Measurements from ENCODE around the gene SLC35F3. TPM values are rescaled to one million over a fixed set of nuclear protein-coding genes. Genes with fewer than 3 reads are reported as not detected.

The SLC35F3 gene
- total and polyA plus RNA-seq, 4 donors: 0.01 to 0.37 (median 0.08) TPM; not detected in 1

DNA sequence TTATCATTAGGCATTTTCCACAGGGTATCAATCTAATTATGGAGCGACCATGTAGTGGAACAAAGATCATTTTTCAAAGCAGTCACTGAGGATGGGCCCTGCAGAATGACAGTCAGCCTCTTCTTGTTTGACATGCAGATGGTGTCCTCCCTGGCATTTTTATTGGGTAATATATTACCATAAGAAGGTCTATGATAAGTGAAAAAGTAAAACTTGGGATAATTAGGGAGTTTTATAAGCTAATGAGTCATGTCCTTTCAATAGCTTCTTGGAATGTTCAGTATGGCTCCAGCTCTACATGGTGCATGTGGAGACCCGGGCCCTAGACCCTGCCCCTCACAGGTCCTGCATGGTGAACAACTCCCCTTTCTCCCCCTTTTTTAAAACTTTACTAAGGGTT lies 236.5 kb downstream of the SLC35F3 start:
- DNase-seq (ENCODE audit: low spot score): no peak
- TF ChIP-seq SP1 (IDR thresholded peaks at IDR 0.05): no peak
- no peak for TF ChIP-seq FOXA1 (IDR thresholded peaks at IDR 0.05)
- TF ChIP-seq NR2F2 (IDR thresholded peaks at IDR 0.05): no peak
- TF ChIP-seq, protein P1, sequence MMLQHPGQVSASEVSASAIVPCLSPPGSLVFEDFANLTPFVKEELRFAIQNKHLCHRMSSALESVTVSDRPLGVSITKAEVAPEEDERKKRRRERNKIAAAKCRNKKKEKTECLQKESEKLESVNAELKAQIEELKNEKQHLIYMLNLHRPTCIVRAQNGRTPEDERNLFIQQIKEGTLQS (IDR thresholded peaks at IDR 0.05): no peak
- no peak for TF ChIP-seq TAF1 (conservative IDR thresholded peaks at IDR 0.05)
- TF ChIP-seq EGR1 (IDR thresholded peaks at IDR 0.05; ENCODE audit: low read depth in 2 of 2): no peak
- TF ChIP-seq HNF4A (conservative IDR thresholded peaks at IDR 0.05): no peak
- TF ChIP-seq, protein P2, sequence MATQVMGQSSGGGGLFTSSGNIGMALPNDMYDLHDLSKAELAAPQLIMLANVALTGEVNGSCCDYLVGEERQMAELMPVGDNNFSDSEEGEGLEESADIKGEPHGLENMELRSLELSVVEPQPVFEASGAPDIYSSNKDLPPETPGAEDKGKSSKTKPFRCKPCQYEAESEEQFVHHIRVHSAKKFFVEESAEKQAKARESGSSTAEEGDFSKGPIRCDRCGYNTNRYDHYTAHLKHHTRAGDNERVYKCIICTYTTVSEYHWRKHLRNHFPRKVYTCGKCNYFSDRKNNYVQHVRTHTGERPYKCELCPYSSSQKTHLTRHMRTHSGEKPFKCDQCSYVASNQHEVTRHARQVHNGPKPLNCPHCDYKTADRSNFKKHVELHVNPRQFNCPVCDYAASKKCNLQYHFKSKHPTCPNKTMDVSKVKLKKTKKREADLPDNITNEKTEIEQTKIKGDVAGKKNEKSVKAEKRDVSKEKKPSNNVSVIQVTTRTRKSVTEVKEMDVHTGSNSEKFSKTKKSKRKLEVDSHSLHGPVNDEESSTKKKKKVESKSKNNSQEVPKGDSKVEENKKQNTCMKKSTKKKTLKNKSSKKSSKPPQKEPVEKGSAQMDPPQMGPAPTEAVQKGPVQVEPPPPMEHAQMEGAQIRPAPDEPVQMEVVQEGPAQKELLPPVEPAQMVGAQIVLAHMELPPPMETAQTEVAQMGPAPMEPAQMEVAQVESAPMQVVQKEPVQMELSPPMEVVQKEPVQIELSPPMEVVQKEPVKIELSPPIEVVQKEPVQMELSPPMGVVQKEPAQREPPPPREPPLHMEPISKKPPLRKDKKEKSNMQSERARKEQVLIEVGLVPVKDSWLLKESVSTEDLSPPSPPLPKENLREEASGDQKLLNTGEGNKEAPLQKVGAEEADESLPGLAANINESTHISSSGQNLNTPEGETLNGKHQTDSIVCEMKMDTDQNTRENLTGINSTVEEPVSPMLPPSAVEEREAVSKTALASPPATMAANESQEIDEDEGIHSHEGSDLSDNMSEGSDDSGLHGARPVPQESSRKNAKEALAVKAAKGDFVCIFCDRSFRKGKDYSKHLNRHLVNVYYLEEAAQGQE (IDR thresholded peaks at IDR 0.05): no peak
- TF ChIP-seq, protein P3, sequence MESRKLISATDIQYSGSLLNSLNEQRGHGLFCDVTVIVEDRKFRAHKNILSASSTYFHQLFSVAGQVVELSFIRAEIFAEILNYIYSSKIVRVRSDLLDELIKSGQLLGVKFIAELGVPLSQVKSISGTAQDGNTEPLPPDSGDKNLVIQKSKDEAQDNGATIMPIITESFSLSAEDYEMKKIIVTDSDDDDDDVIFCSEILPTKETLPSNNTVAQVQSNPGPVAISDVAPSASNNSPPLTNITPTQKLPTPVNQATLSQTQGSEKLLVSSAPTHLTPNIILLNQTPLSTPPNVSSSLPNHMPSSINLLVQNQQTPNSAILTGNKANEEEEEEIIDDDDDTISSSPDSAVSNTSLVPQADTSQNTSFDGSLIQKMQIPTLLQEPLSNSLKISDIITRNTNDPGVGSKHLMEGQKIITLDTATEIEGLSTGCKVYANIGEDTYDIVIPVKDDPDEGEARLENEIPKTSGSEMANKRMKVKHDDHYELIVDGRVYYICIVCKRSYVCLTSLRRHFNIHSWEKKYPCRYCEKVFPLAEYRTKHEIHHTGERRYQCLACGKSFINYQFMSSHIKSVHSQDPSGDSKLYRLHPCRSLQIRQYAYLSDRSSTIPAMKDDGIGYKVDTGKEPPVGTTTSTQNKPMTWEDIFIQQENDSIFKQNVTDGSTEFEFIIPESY (IDR thresholded peaks at IDR 0.05): no peak
- H3K4me3 ChIP-seq (ENCODE audit: low read depth in 1 of 3, low read length in 3 of 3): no peak overlapping the region
- no peak overlapping the region for H3K9ac ChIP-seq (ENCODE audit: low read depth in 1 of 2, low read length in 2 of 2)
- no peak overlapping the region for H3K27ac ChIP-seq (ENCODE audit: low read depth in 1 of 2, low read length in 2 of 2)
- 92% methylated on average over 2 of the region's 2 CpGs for WGBS
- H3K27me3 ChIP-seq (ENCODE audit: control insufficient read depth in 4 of 4, insufficient read depth in 4 of 4, low read length in 3 of 4): peaks cover 0 to 7% (median 0%) of the 10 kb centered on the region in 4 donors
- no peaks in the 10 kb centered on the region for H3K4me1 ChIP-seq (ENCODE audit: control insufficient read depth in 4 of 4, insufficient read depth in 4 of 4, low read length in 3 of 4)
- no peaks in the 10 kb centered on the region for H3K36me3 ChIP-seq (ENCODE audit: control insufficient read depth in 4 of 4, insufficient read depth in 3 of 4, low read depth in 1 of 4, low read length in 3 of 4)
- H3K9me3 ChIP-seq (ENCODE audit: control insufficient read depth in 4 of 4, low read length in 3 of 4): no peaks in the 10 kb centered on the region

DNA sequence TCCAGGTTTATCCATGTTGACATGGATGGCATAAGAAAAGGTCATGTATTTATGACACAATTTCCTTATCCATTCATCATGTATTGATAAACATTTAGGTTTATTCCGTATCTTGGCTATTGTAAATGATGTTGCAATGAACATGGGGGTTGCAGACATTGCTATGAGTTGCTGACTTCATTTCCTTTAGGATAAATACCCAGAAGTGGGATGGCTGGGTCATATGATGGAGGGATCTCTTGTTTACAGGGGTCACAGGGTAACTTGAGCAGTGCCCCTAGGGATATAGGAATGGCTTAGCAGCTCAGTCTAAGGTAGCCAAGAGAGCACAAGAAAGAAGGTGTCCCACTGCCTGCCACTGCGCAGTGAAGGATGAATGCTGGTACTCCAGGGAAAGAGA lies 239.2 kb downstream of the SLC35F3 start:
- H3K4me3 ChIP-seq (ENCODE audit: low read depth in 1 of 3, low read length in 3 of 3): no peak overlapping the region
- TF ChIP-seq YY1 (IDR thresholded peaks at IDR 0.05) (no peak), NR2F2 (IDR thresholded peaks at IDR 0.05) (no peak), RXRA (IDR thresholded peaks at IDR 0.05) (no peak), JUND (IDR thresholded peaks at IDR 0.05) (no peak), TAF1 (conservative IDR thresholded peaks at IDR 0.05) (no peak), SP1 (IDR thresholded peaks at IDR 0.05) (no peak), RAD21 (IDR thresholded peaks at IDR 0.05) (no peak), HNF4G (IDR thresholded peaks at IDR 0.05) (no peak), GABPA (IDR thresholded peaks at IDR 0.05 in 1 of 2, conservative IDR thresholded peaks at IDR 0.05 in 1 of 2) (no peak), FOXA1 (IDR thresholded peaks at IDR 0.05) (no peak), EGR1 (IDR thresholded peaks at IDR 0.05; ENCODE audit: low read depth in 2 of 2) (no peak)
- TF ChIP-seq, protein P3 (IDR thresholded peaks at IDR 0.05): no peak
- TF ChIP-seq, protein P1 (IDR thresholded peaks at IDR 0.05): no peak
- TF ChIP-seq, protein P2 (IDR thresholded peaks at IDR 0.05): no peak
- no peak overlapping the region for H3K27ac ChIP-seq (ENCODE audit: low read depth in 1 of 2, low read length in 2 of 2)
- H3K4me1 ChIP-seq (ENCODE audit: control insufficient read depth in 4 of 4, insufficient read depth in 4 of 4, low read length in 3 of 4): no peaks in the 10 kb centered on the region
- no peak overlapping the region for H3K9ac ChIP-seq (ENCODE audit: low read depth in 1 of 2, low read length in 2 of 2)
- no peaks in the 10 kb centered on the region for H3K9me3 ChIP-seq (ENCODE audit: control insufficient read depth in 4 of 4, low read length in 3 of 4)
- DNase-seq (ENCODE audit: low spot score): no peak
- H3K27me3 ChIP-seq (ENCODE audit: control insufficient read depth in 4 of 4, insufficient read depth in 4 of 4, low read length in 3 of 4): peaks cover 0 to 3% (median 0%) of the 10 kb centered on the region in 4 donors
- 83% methylated on average over 2 of the region's 2 CpGs for WGBS
- H3K36me3 ChIP-seq (ENCODE audit: control insufficient read depth in 4 of 4, insufficient read depth in 3 of 4, low read depth in 1 of 4, low read length in 3 of 4): no peaks in the 10 kb centered on the region
